GM12878 (cell line): ENCODE results near the gene CRYBB1. TPM values are rescaled to one million over a fixed set of nuclear protein-coding genes. Genes with fewer than 3 reads are reported as not detected.
A peak's percentile ranks its signal among the peaks of the same experiment; 100 is the strongest.

Source experiments
- BHLHE40 ChIP-seq, 2 experiments: fragments of 450-650 bp in 1 of 2; IDR thresholded peaks; 2 replicates each; pipeline ENCODE4 v1.6.1; 2011 to 2017; ENCODE audit warnings: low read depth in 2 of 2, borderline replicate concordance in 1 of 2, improper control_type of control experiment in 1 of 2, low read length in 1 of 2, mild to moderate bottlenecking in 1 of 2
- CBFB ChIP-seq: IDR thresholded peaks from 2 replicates; pipeline ENCODE4 v1.6.1; 2016; ENCODE audit warnings: antibody characterized with exemption, low read depth
- CREB1 ChIP-seq: IDR thresholded peaks from 2 replicates; pipeline ENCODE4 v1.6.1; 2012; ENCODE audit warnings: low read depth, mild to moderate bottlenecking, inconsistent platforms
- E2F4 ChIP-seq: IDR thresholded peaks from 2 replicates; pipeline ENCODE4 v1.6.1; 2012; ENCODE audit warnings: low read depth, low read length, improper control_type of control experiment
- EGR1 ChIP-seq, 2 experiments: IDR thresholded peaks; 1 replicate in 1 of 2; 2 replicates in 1 of 2; pipeline ENCODE4 v1.6.1; 2011 to 2012; ENCODE audit warnings: low read depth in 2 of 2, low read length in 2 of 2, borderline replicate concordance in 1 of 2, mild to moderate bottlenecking in 1 of 2, moderate library complexity in 1 of 2
- EP300 ChIP-seq, 2 experiments: fragments of 150-350 bp in 1 of 2; IDR thresholded peaks; 2 replicates each; pipeline ENCODE4 v1.6.1; 2011 to 2012; ENCODE audit warnings: low read depth in 2 of 2, low read length in 2 of 2, borderline replicate concordance in 1 of 2, improper control_type of control experiment in 1 of 2, inconsistent platforms in 1 of 2; ENCODE audit not compliant: control insufficient read depth in 1 of 2
- FOS ChIP-seq: IDR thresholded peaks from 3 replicates; pipeline ENCODE4 v1.6.1; 2011; ENCODE audit warnings: borderline replicate concordance; ENCODE audit not compliant: insufficient read length; ENCODE audit errors: extremely low read depth
- IKZF2 ChIP-seq, 2 experiments: fragments of 450-650 bp; IDR thresholded peaks; 2 replicates each; pipeline ENCODE4 v1.6.1; 2017; ENCODE audit warnings: mild to moderate bottlenecking in 2 of 2, moderate library complexity in 2 of 2
- JUNB ChIP-seq: IDR thresholded peaks from 2 replicates; pipeline ENCODE4 v1.6.1; 2016; ENCODE audit warnings: antibody characterized with exemption, mild to moderate bottlenecking
- LARP7 ChIP-seq: fragments of 450-650 bp; IDR thresholded peaks from 2 replicates; pipeline ENCODE4 v1.6.1; 2017; ENCODE audit warnings: mild to moderate bottlenecking
- MAX ChIP-seq: IDR thresholded peaks from 2 replicates; pipeline ENCODE4 v1.6.1; 2012; ENCODE audit warnings: low read depth, low read length, improper control_type of control experiment
- NKRF ChIP-seq: fragments of 450-650 bp; conservative IDR thresholded peaks from 2 replicates; pipeline ENCODE4 v1.6.1; 2017; ENCODE audit warnings: mild to moderate bottlenecking, moderate library complexity
- PAX8 ChIP-seq: fragments of 450-650 bp; IDR thresholded peaks from 2 replicates; pipeline ENCODE4 v1.6.1; 2017; ENCODE audit warnings: mild to moderate bottlenecking, moderate library complexity
- PML ChIP-seq: IDR thresholded peaks from 2 replicates; pipeline ENCODE4 v1.6.1; 2012; ENCODE audit warnings: low read length, inconsistent platforms
- POLR2A ChIP-seq: IDR thresholded peaks from 2 replicates; pipeline ENCODE4 v1.6.1; 2011; ENCODE audit warnings: low read depth, mild to moderate bottlenecking, low read length
- POLR2AphosphoS2 ChIP-seq: IDR thresholded peaks from 2 replicates; pipeline ENCODE4 v1.6.1; 2011; ENCODE audit warnings: low read depth, mild to moderate bottlenecking, low read length, improper control_type of control experiment, moderate library complexity
- POU2F2 ChIP-seq: IDR thresholded peaks from 3 replicates; pipeline ENCODE4 v1.6.1; 2011; ENCODE audit warnings: low read depth, mild to moderate bottlenecking, low read length, borderline replicate concordance
- RAD21 ChIP-seq: IDR thresholded peaks from 2 replicates; pipeline ENCODE4 v1.6.1; 2011; ENCODE audit warnings: mild to moderate bottlenecking, low read depth, low read length, moderate library complexity; ENCODE audit not compliant: insufficient read depth
- SIX5 ChIP-seq: IDR thresholded peaks from 2 replicates; pipeline ENCODE4 v1.6.1; 2011; ENCODE audit warnings: mild to moderate bottlenecking, low read depth, low read length, moderate library complexity; ENCODE audit not compliant: severe bottlenecking
- SMARCA5 ChIP-seq: fragments of 450-650 bp; IDR thresholded peaks from 2 replicates; pipeline ENCODE4 v1.6.1; 2017; ENCODE audit warnings: mild to moderate bottlenecking
- TBL1XR1 ChIP-seq: IDR thresholded peaks from 2 replicates; pipeline ENCODE4 v1.6.1; 2012; ENCODE audit warnings: low read depth, low read length, improper control_type of control experiment
- ZNF622 ChIP-seq: fragments of 450-650 bp; IDR thresholded peaks from 2 replicates; pipeline ENCODE4 v1.6.1; 2017; ENCODE audit warnings: mild to moderate bottlenecking, inconsistent platforms
- ZNF687 ChIP-seq: fragments of 450-650 bp; IDR thresholded peaks from 2 replicates; pipeline ENCODE4 v1.6.1; 2017; ENCODE audit warnings: mild to moderate bottlenecking, moderate library complexity
- polyA plus RNA-seq, 11 experiments: library from polyadenylated mRNA; depleted of rRNA in 4 of 11; unstranded in 6 of 11; stranded (reverse) in 5 of 11; fragments of >200 nt; fragmentation: Nextera tagmentation in 4 of 11; fragmentation: Illumina TruSeq in 1 of 11; extraction: Ambion mirVana in 4 of 11; extraction: Trizol in 1 of 11; gene quantifications; 1 replicate in 1 of 11; 2 replicates in 10 of 11; pipeline versions ENCODE4 v1.2.1 to v1.2.3, GENCODE V29; 2011 to 2016; ENCODE audit warnings: inconsistent platforms in 2 of 11, missing spikeins in 2 of 11, low read depth in 1 of 11
- total RNA-seq, 4 experiments: library from RNA; depleted of rRNA in 3 of 4; stranded (reverse); fragments of >200 nt in 3 of 4; fragmentation: Illumina TruSeq in 1 of 4; extraction: Trizol in 1 of 4; gene quantifications; 2 replicates each; pipeline versions ENCODE4 v1.2.1 to v1.2.3, GENCODE V29; 2013 to 2021

CRYBB1 gene
- total and polyA plus RNA-seq, 10 of the 15 experiments (the other 5 are each of a cell fraction or from before 2014, with no cell fraction given): 0.09 to 0.64 (median 0.23) TPM; not detected in 5

- TF ChIP-seq LARP7: 0 out of 2 replicates have a peak, but pooled peaks have one; percentile 13
- TF ChIP-seq ZNF687: peak; percentile 48; the same call in 1 of the 2 replicates
- peak; percentile 29; the same call in 1 of the 2 replicates for TF ChIP-seq NKRF
- peak in 1 of 2 experiments; percentile 21; a peak in 1 of 4 replicates for TF ChIP-seq BHLHE40 (IDR thresholded peaks at IDR 0.05; ENCODE audit: borderline replicate concordance in 1 of 2, low read depth in 2 of 2, low read length in 1 of 2)
- no peak for TF ChIP-seq MAX
- TF ChIP-seq FOS: no peak
- no peak for TF ChIP-seq TBL1XR1
- peak; percentile 48; the same call in 1 of the 2 replicates for TF ChIP-seq CBFB
- peak; percentile 48 to 60; a peak in 3 of 4 replicates for TF ChIP-seq IKZF2 (IDR thresholded peaks at IDR 0.05)
- no peak for TF ChIP-seq ZNF622
- TF ChIP-seq EP300 (IDR thresholded peaks at IDR 0.05; ENCODE audit: borderline replicate concordance in 1 of 2, control insufficient read depth in 1 of 2, low read depth in 2 of 2, low read length in 2 of 2): no peak
- TF ChIP-seq RAD21: 0 out of 2 replicates have a peak, but pooled peaks have one; percentile 2
- no peak for TF ChIP-seq SIX5
- TF ChIP-seq POLR2A: peak; percentile 85
- TF ChIP-seq POU2F2: peak; percentile 77; the same call in 2 of the 3 replicates
- TF ChIP-seq SMARCA5: no peak
- no peak for TF ChIP-seq E2F4
- no peak for TF ChIP-seq PAX8
- peak; percentile 58; the same call in 1 of the 2 replicates for TF ChIP-seq PML
- TF ChIP-seq CREB1: peak; percentile 32; the same call in 1 of the 2 replicates
- peak; percentile 83 for TF ChIP-seq POLR2AphosphoS2
- TF ChIP-seq EGR1 (IDR thresholded peaks at IDR 0.05; ENCODE audit: borderline replicate concordance in 1 of 2, low read depth in 2 of 2, low read length in 2 of 2): peak in 1 of 2 experiments; percentile 81; a peak in 2 of 3 replicates
- TF ChIP-seq JUNB: no peak
Observed at GRCh38 chr22:26589845-26590736, 27.7 kb downstream of the CRYBB1 start, which contains the start of gene TPST2 (continued).
